Gastroesophageal sphincter (tissue), 3 donors: Measurements from ENCODE around the gene SPRYD7.

Experiments used
- CTCF ChIP-seq, 4 experiments: fragments of 200-600 bp in 2 of 4; fragments of 450-650 bp in 2 of 4; sonication (generic) in 1 of 4; IDR thresholded peaks; one replicate each; pipeline ENCODE4 v1.5.1; 2017 to 2019; ENCODE audit warnings: antibody characterized with exemption in 4 of 4, mild to moderate bottlenecking in 2 of 4, moderate library complexity in 2 of 4
- POLR2AphosphoS5 ChIP-seq: sonication (generic); formaldehyde crosslinking; IDR thresholded peaks from one replicate; pipeline ENCODE4 v1.6.1; 2017; ENCODE audit warnings: antibody characterized with exemption

GRCh38 chr13:49922301-49922700 lies 13.8 kb downstream of the SPRYD7 start:
- TF ChIP-seq CTCF (IDR thresholded peaks at IDR 0.05) (no peak), POLR2AphosphoS5 (no peak)
